SK-N-SH treated with all-trans-retinoic acid at 6 μM for 48 hours (cell line): ENCODE data around the gene TMEM9.

ENCODE experiments used
- ARNTL ChIP-seq: fragments of 450-650 bp; formaldehyde crosslinking; IDR thresholded peaks from 2 replicates; pipeline ENCODE4 v1.5.0; 2020; ENCODE audit warnings: low read depth, mild to moderate bottlenecking, moderate library complexity, borderline replicate concordance
- CSDC2 ChIP-seq: fragments of 250-450 bp; sonication (Bioruptor Pico); IDR thresholded peaks from 2 replicates; pipeline ENCODE4 v1.5.0; 2020; ENCODE audit warnings: mild to moderate bottlenecking, moderate library complexity
- PATZ1 ChIP-seq: fragments of 250-450 bp; sonication (Bioruptor Pico); IDR thresholded peaks from 2 replicates; pipeline ENCODE4 v1.8.0; 2020; ENCODE audit warnings: mild to moderate bottlenecking, moderate library complexity, borderline replicate concordance
- RARB ChIP-seq: fragments of 250-450 bp; sonication (Bioruptor Pico); IDR thresholded peaks from 2 replicates; pipeline ENCODE4 v1.8.0; 2021; ENCODE audit warnings: mild to moderate bottlenecking, moderate library complexity
- TCF4 ChIP-seq: fragments of 250-450 bp; sonication (Bioruptor Pico); IDR thresholded peaks from 2 replicates; pipeline ENCODE4 v1.8.0; 2021; ENCODE audit warnings: mild to moderate bottlenecking, moderate library complexity, borderline replicate concordance
- TOX ChIP-seq: fragments of 250-450 bp; sonication (Bioruptor Pico); IDR thresholded peaks from 2 replicates; pipeline ENCODE4 v1.8.0; 2021; ENCODE audit warnings: mild to moderate bottlenecking, moderate library complexity, borderline replicate concordance
- ZFP3 ChIP-seq: fragments of 250-450 bp; sonication (Bioruptor Pico); IDR thresholded peaks from 2 replicates; pipeline ENCODE4 v1.5.0; 2020; ENCODE audit warnings: mild to moderate bottlenecking, moderate library complexity
- ZFP30 ChIP-seq: fragments of 450-650 bp; formaldehyde crosslinking; IDR thresholded peaks from 2 replicates; pipeline ENCODE4 v1.5.0; 2022; ENCODE audit warnings: mild to moderate bottlenecking, moderate library complexity
- ZNF565 ChIP-seq: fragments of 450-650 bp; formaldehyde crosslinking; conservative IDR thresholded peaks from 2 replicates; pipeline ENCODE4 v1.5.0; 2020; ENCODE audit warnings: low read depth, mild to moderate bottlenecking, moderate library complexity
- TF ChIP-seq, protein P1 (sequence below): fragments of 250-450 bp; sonication (Bioruptor Pico); IDR thresholded peaks from 2 replicates; pipeline ENCODE4 v1.5.1; 2020; ENCODE audit warnings: low read depth, mild to moderate bottlenecking, moderate library complexity

DNA sequence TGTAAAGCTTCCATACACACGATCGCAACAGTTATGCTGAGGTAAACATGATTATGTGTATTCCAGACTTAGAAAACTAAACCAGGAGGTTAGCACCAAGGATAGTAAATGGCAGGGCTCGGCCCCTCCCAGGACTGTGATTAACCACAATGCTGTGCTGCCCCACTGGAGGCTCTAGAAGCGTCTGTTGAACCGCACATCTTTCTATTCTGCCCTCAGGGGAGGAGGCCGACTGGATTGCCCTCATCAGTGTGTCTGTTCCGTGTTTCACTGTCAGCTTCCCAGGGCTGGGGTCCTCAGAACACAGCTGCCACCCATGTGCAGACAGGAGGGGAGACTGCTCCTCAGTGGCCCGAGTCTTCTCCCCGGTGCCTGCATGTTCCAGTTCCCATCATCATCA, 14.5 kb downstream of the TMEM9 start:
- TF ChIP-seq, protein P1, sequence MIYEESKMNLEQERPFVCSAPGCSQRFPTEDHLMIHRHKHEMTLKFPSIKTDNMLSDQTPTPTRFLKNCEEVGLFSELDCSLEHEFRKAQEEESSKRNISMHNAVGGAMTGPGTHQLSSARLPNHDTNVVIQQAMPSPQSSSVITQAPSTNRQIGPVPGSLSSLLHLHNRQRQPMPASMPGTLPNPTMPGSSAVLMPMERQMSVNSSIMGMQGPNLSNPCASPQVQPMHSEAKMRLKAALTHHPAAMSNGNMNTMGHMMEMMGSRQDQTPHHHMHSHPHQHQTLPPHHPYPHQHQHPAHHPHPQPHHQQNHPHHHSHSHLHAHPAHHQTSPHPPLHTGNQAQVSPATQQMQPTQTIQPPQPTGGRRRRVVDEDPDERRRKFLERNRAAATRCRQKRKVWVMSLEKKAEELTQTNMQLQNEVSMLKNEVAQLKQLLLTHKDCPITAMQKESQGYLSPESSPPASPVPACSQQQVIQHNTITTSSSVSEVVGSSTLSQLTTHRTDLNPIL (CRISPR knock-in tag): no peak
- TF ChIP-seq PATZ1 (no peak), TOX (CRISPR knock-in tag) (no peak), CSDC2 (CRISPR knock-in tag) (no peak), ARNTL (CRISPR knock-in tag) (no peak), ZNF565 (CRISPR knock-in tag) (no peak), RARB (CRISPR knock-in tag) (no peak), ZFP30 (CRISPR knock-in tag) (no peak), ZFP3 (CRISPR knock-in tag) (no peak), TCF4 (CRISPR knock-in tag) (no peak)
